Liver (tissue), 9 donors: ENCODE measurements around the gene CCN2. TPM values are rescaled to one million over a fixed set of nuclear protein-coding genes. Genes with fewer than 3 reads are reported as not detected.

Experiments
- DNase-seq: peaks from one replicate; pipeline ENCODE4 v3.0.0-alpha.2; 2017; ENCODE audit warnings: low spot score
- H3K27ac ChIP-seq, 2 donors: one replicate each; pipeline ENCODE4 v1.7.0; 2013; ENCODE audit warnings: inconsistent platforms in 2 of 2, low read length in 2 of 2, control low read depth in 1 of 2, low read depth in 1 of 2, mild to moderate bottlenecking in 1 of 2
- H3K27me3 ChIP-seq, 4 donors: one replicate each; pipeline versions ENCODE4 v1.6.1 to v1.7.0; 2013; ENCODE audit warnings: low read length in 3 of 4, inconsistent platforms in 1 of 4, mild to moderate bottlenecking in 1 of 4, moderate library complexity in 1 of 4; ENCODE audit not compliant: control insufficient read depth in 4 of 4, insufficient read depth in 4 of 4
- H3K36me3 ChIP-seq, 4 donors: one replicate each; pipeline versions ENCODE4 v1.6.1 to v1.7.0; 2013; ENCODE audit warnings: low read length in 3 of 4, mild to moderate bottlenecking in 3 of 4, low read depth in 1 of 4, moderate library complexity in 1 of 4; ENCODE audit not compliant: control insufficient read depth in 4 of 4, insufficient read depth in 3 of 4
- H3K4me1 ChIP-seq, 4 donors: one replicate each; pipeline versions ENCODE4 v1.6.1 to v1.7.0; 2013; ENCODE audit warnings: low read length in 3 of 4, mild to moderate bottlenecking in 3 of 4, moderate library complexity in 1 of 4; ENCODE audit not compliant: control insufficient read depth in 4 of 4, insufficient read depth in 4 of 4
- H3K4me3 ChIP-seq, 3 donors: one replicate each; pipeline versions ENCODE4 v1.6.1 to v1.7.0; 2013; ENCODE audit warnings: low read length in 3 of 3, control low read depth in 1 of 3, low read depth in 1 of 3, mild to moderate bottlenecking in 1 of 3
- H3K9ac ChIP-seq, 2 donors: one replicate each; pipeline ENCODE4 v1.7.0; 2013; ENCODE audit warnings: low read length in 2 of 2, mild to moderate bottlenecking in 2 of 2, moderate library complexity in 2 of 2, control low read depth in 1 of 2, low read depth in 1 of 2
- H3K9me3 ChIP-seq, 4 donors: one replicate each; pipeline versions ENCODE4 v1.6.1 to v1.7.0; 2013; ENCODE audit warnings: low read length in 3 of 4; ENCODE audit not compliant: control insufficient read depth in 4 of 4
- EGR1 ChIP-seq, 2 donors: IDR thresholded peaks; 2 replicates each; pipeline ENCODE4 v1.6.1; 2016 to 2018; ENCODE audit warnings: antibody characterized with exemption in 2 of 2, low read depth in 2 of 2
- FOXA1 ChIP-seq: IDR thresholded peaks from 2 replicates; pipeline ENCODE4 v1.6.1; 2016; ENCODE audit warnings: antibody characterized with exemption
- FOXA2 ChIP-seq: IDR thresholded peaks from 2 replicates; pipeline ENCODE4 v1.6.1; 2016; ENCODE audit warnings: antibody characterized with exemption
- GABPA ChIP-seq, 2 donors: IDR thresholded peaks in 1 of 2; conservative IDR thresholded peaks in 1 of 2; 2 replicates each; pipeline ENCODE4 v1.6.1; 2016; ENCODE audit warnings: antibody characterized with exemption in 2 of 2, mild to moderate bottlenecking in 1 of 2, moderate library complexity in 1 of 2
- HNF4G ChIP-seq: IDR thresholded peaks from 2 replicates; pipeline ENCODE4 v1.6.1; 2016; ENCODE audit warnings: antibody characterized with exemption
- JUND ChIP-seq, 2 donors: IDR thresholded peaks; 2 replicates each; pipeline ENCODE4 v1.6.1; 2016; ENCODE audit warnings: antibody characterized with exemption in 2 of 2
- RAD21 ChIP-seq, 2 donors: IDR thresholded peaks; 2 replicates each; pipeline ENCODE4 v1.6.1; 2016; ENCODE audit warnings: antibody characterized with exemption in 2 of 2, mild to moderate bottlenecking in 2 of 2
- RXRA ChIP-seq, 2 donors: IDR thresholded peaks; 2 replicates each; pipeline ENCODE4 v1.6.1; 2017 to 2018; ENCODE audit warnings: antibody characterized with exemption in 2 of 2, mild to moderate bottlenecking in 1 of 2
- SP1 ChIP-seq: IDR thresholded peaks from 2 replicates; pipeline ENCODE4 v1.6.1; 2018; ENCODE audit warnings: antibody characterized with exemption, mild to moderate bottlenecking
- TAF1 ChIP-seq: conservative IDR thresholded peaks from 2 replicates; pipeline ENCODE4 v1.6.1; 2016; ENCODE audit warnings: antibody characterized with exemption, mild to moderate bottlenecking
- YY1 ChIP-seq: IDR thresholded peaks from 2 replicates; pipeline ENCODE4 v1.6.1; 2016; ENCODE audit warnings: antibody characterized with exemption, mild to moderate bottlenecking
- WGBS: extraction: QIAGEN DNeasy Blood & Tissue Kit; methylation state at CpG from one replicate; pipeline ENCODE4 v1.1.7; 2013; 5-methylcytosine and 5-hydroxymethylcytosine counted together
- polyA plus RNA-seq, 2 donors: library from polyadenylated mRNA; stranded (reverse) in 1 of 2; unstranded in 1 of 2; fragments of 200-250 nt in 1 of 2; fragments of >200 nt in 1 of 2; fragmentation: Nextera tagmentation in 1 of 2; extraction: Ambion mirVana in 1 of 2; gene quantifications; one replicate each; pipeline versions ENCODE4 v1.2.1 to v1.2.3, GENCODE V29; 2013 to 2015
- total RNA-seq, 2 donors: library from RNA; depleted of rRNA; stranded (reverse); fragments of >200 nt; gene quantifications; one replicate each; pipeline ENCODE4 v1.2.3, GENCODE V29; 2014
- TF ChIP-seq, protein P1 (sequence below): fragments of 150-350 bp; IDR thresholded peaks from 2 replicates; pipeline ENCODE4 v1.5.1; 2017; ENCODE audit warnings: improper control_type of control experiment, low read depth, low read length; ENCODE audit not compliant: missing input control
- TF ChIP-seq, protein P2 (sequence below): IDR thresholded peaks from 2 replicates; pipeline ENCODE4 v1.6.1; 2016; ENCODE audit warnings: antibody characterized with exemption
- TF ChIP-seq, protein P3 (sequence below): IDR thresholded peaks from 2 replicates; pipeline ENCODE4 v1.6.1; 2016; ENCODE audit warnings: antibody characterized with exemption
- donor health status: healthy.
- donor health status: healthy.
- donor health status: healthy.
- donor health status: healthy.
- donor health status: healthy.

The CCN2 gene
- total and polyA plus RNA-seq, 4 donors = 7.3 to 26.9 (median 19.5) TPM

DNA sequence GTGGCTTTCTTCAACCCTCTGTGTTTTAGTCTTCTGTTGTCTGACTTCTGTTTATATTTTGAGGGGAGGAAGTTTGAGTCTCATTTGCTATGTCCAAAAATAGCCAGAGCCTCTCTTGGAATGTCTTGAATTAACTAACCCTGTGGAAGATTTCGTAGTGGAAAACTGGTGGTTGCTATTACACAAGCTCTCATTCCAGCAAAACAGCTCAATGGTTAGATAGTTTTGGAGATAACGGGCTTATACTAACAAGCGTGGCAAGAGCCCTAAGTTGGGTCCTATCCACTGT lies 1.6 kb downstream of the CCN2 start:
- Histone ChIP-seq H3K9ac (no peak overlapping the region), H3K36me3 (no peaks in the 10 kb centered on the region), H3K27ac (peak overlapping the region; percentile 74 to 84), H3K9me3 (no peaks in the 10 kb centered on the region), H3K27me3 (no peaks in the 10 kb centered on the region), H3K4me1 (peaks cover 0 to 22% (median 10%) of the 10 kb centered on the region in 4 donors), H3K4me3 (peak overlapping the region in 1 of 3 donors; percentile 4)
- 29% methylated on average over 3 of the region's 3 CpGs for WGBS
- no peak for DNase-seq
- no peak for TF ChIP-seq FOXA2
- peak in 1 of 2 donors; percentile 14 for TF ChIP-seq JUND (IDR thresholded peaks at IDR 0.05)

DNA sequence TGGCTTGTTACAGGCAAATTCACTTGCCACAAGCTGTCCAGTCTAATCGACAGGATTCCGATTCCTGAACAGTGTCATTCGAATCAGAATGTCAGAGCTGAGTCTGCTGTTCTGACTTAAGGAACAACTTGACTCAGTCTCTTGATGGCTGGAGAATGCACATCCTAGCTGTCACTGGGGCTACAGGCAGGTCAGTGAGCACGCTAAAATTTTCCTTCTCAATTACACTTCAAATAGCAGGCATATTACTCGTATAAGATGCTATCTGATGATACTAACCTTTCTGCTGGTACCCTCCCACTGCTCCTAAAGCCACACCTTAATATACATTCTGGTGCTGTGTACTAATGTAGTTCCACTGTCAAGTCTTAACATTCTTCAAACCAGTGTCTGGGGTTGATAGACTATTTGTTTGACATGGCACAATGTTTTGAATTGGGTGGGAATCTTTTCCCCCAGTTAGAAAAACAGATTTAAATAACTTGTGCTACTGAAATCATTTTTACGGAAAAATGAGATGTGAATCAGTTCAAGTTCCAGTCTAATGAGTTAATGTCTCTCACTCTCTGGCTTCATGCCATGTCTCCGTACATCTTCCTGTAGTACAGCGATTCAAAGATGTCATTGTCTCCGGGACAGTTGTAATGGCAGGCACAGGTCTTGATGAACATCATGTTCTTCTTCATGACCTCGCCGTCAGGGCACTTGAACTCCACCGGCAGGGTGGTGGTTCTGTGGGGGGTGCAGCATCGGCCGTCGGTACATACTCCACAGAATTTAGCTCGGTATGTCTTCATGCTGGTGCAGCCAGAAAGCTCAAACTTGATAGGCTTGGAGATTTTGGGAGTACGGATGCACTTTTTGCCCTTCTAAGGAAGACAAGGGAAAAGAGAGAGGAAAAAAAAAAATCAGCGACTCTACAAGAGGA lies 2.2 kb downstream of the CCN2 start:
- Histone ChIP-seq H3K4me1 (peaks cover 0 to 22% (median 10%) of the 10 kb centered on the region in 4 donors), H3K27ac (peak overlapping the region in 1 of 2 donors; percentile 31), H3K27me3 (no peaks in the 10 kb centered on the region), H3K9me3 (no peaks in the 10 kb centered on the region), H3K9ac (no peak overlapping the region), H3K4me3 (peak overlapping the region in 1 of 3 donors; percentile 4), H3K36me3 (no peaks in the 10 kb centered on the region)
- 85% methylated on average over 18 of the region's 18 CpGs for WGBS
- TF ChIP-seq GABPA (IDR thresholded peaks at IDR 0.05 in 1 of 2, conservative IDR thresholded peaks at IDR 0.05 in 1 of 2) (no peak), JUND (IDR thresholded peaks at IDR 0.05) (no peak), EGR1 (IDR thresholded peaks at IDR 0.05; ENCODE audit: low read depth in 2 of 2) (no peak), RAD21 (IDR thresholded peaks at IDR 0.05) (no peak), RXRA (IDR thresholded peaks at IDR 0.05) (no peak), FOXA2 (no peak), YY1 (no peak), TAF1 (no peak), FOXA1 (no peak), HNF4G (no peak), SP1 (no peak)
- TF ChIP-seq, protein P1, sequence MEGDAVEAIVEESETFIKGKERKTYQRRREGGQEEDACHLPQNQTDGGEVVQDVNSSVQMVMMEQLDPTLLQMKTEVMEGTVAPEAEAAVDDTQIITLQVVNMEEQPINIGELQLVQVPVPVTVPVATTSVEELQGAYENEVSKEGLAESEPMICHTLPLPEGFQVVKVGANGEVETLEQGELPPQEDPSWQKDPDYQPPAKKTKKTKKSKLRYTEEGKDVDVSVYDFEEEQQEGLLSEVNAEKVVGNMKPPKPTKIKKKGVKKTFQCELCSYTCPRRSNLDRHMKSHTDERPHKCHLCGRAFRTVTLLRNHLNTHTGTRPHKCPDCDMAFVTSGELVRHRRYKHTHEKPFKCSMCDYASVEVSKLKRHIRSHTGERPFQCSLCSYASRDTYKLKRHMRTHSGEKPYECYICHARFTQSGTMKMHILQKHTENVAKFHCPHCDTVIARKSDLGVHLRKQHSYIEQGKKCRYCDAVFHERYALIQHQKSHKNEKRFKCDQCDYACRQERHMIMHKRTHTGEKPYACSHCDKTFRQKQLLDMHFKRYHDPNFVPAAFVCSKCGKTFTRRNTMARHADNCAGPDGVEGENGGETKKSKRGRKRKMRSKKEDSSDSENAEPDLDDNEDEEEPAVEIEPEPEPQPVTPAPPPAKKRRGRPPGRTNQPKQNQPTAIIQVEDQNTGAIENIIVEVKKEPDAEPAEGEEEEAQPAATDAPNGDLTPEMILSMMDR = no peak
- TF ChIP-seq, protein P2, sequence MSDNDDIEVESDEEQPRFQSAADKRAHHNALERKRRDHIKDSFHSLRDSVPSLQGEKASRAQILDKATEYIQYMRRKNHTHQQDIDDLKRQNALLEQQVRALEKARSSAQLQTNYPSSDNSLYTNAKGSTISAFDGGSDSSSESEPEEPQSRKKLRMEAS = no peak
- no peak for DNase-seq

DNA sequence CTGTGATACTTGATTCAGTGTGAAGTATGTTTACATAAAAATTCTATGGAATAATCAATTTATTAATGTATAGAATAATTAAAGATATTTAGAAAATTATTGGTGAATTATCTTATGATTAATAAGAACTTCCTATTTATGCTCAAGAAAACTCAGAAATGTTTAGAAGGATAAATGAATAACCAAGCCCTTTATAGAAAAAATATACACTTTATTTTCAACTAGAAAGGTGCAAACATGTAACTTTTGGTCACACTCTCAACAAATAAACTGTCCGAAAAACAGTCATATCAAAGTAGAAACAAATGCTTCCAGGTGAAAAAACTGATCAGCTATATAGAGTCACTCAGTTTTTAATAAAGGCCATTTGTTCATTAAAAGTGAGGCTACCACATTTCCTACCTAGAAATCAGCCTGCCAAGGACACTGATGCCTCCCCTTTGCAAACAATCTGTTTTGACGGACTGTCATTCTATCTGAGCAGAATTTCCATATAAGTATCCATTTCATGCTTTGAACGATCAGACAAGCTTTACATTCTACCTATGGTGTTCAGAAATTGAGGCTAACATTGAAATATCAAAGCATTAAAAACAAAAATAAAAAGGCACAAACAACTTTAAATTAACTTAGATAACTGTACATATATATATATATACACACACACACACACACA lies 3.0 kb downstream of the CCN2 start:
- H3K9ac ChIP-seq = no peak overlapping the region
- no peaks in the 10 kb centered on the region for H3K27me3 ChIP-seq
- H3K27ac ChIP-seq = no peak overlapping the region

More for the DNA sequence above, 3.0 kb downstream of the CCN2 start:
- no peak for DNase-seq
- Histone ChIP-seq H3K9me3 (no peaks in the 10 kb centered on the region), H3K36me3 (no peaks in the 10 kb centered on the region), H3K4me3 (no peak overlapping the region), H3K4me1 (peaks cover 0 to 22% (median 10%) of the 10 kb centered on the region in 4 donors)
- TF ChIP-seq, protein P3, sequence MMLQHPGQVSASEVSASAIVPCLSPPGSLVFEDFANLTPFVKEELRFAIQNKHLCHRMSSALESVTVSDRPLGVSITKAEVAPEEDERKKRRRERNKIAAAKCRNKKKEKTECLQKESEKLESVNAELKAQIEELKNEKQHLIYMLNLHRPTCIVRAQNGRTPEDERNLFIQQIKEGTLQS = no peak
- no peak for TF ChIP-seq TAF1
- TF ChIP-seq, protein P1 = no peak
- no peak for TF ChIP-seq RAD21 (IDR thresholded peaks at IDR 0.05)
- TF ChIP-seq RXRA (IDR thresholded peaks at IDR 0.05) = no peak
- no peak for TF ChIP-seq HNF4G
- TF ChIP-seq EGR1 (IDR thresholded peaks at IDR 0.05; ENCODE audit: low read depth in 2 of 2) = no peak
- no peak for TF ChIP-seq FOXA2
- TF ChIP-seq JUND (IDR thresholded peaks at IDR 0.05) = peak in 1 of 2 donors; percentile 29
- WGBS = 90% methylated on average over 3 of the region's 3 CpGs
